Measurements from ENCODE around the gene STRBP.

GRCh38 chr9:123253204-123253603 is 15.2 kb downstream of the STRBP start:
- TF ChIP-seq EZH2 (IDR thresholded peaks at IDR 0.05; ENCODE audit: low read depth) (no peak), CTCF (conservative IDR thresholded peaks at IDR 0.05) (no peak)

Data from PC-9 (cell line).